Stimulated activated naive CD4-positive, alpha-beta T cell (primary cell): Measurements from ENCODE around the gene PPIL6.
A peak's percentile ranks its signal among the peaks of the same experiment; 100 is the strongest.

ENCODE experiments used
- DNase-seq, 6 experiments: peaks; one replicate each; lab custom pipeline; 2025; lab: John Stamatoyannopoulos, UW

Gene PPIL6

DNA sequence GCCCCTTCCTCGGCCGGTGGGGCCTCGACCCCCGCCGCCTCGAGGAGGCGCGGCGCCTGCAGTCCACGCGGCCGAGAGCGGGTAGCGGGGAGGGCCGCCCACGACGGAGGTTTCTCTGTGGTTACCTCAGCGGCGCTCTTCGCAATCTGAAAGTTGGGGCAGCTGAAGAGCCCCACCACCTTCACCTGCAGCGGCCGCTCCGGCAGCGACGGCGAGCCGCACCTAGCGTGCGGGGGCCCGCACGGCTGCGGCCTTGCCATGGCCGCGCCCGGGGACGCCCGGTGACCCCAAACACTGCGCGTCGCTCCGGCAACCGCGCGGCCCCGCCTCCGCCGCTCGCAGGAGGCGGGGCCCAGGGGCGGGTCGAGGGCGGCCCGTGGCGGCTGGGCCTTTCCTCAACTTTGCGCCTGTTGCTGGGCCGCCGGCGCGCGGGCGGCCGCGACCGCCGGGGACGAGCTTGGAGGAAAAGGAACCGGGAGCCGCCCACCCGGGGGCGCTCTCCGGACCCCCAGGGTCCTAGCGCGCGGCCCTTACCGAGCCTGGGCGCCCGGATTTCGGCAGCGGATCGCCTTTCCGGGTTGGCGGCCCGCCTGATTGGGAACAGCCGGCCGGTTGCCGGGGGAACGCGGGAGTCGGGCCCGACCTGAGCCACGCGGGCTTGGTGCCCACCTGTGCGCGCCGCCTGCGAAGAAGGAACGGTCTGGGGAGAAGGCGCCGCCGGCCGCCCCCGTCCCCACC is at the start of gene PPIL6, which contains the start of gene SMPD2:
PPIL6 (minus strand) TSS at position 298 of the 738 bp plus-strand sequence; CDS start at position 260, 38 bp downstream.
SMPD2 (plus strand) TSS at position 394 of the 738 bp plus-strand sequence. CDS start 398 bp downstream, outside the sequence.
- peak; percentile 61 to 77 (median 70) for DNase-seq

GRCh38 chr6:109488001-109488400 is 47.6 kb upstream of the PPIL6 start:
- DNase-seq, result no peak

DNA sequence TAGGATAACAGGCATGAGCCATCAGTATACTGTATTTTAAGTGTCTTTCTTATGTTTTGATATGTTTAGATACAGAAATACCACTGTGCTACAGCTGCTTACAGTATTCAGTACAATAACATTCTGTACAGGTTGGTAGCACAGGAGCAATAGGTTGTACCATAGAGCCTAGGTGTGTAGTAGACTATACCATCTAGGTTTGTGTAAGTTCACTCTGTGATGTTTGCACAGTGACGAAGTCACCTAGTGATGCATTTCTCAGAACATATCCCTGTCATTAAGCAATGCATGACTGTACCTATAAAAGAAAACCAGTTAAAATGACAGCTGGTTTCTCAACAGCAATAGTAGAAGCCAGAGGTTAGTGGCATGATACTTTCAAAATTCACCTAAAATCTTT is 45.6 kb upstream of the PPIL6 start:
- no peak for DNase-seq

DNA sequence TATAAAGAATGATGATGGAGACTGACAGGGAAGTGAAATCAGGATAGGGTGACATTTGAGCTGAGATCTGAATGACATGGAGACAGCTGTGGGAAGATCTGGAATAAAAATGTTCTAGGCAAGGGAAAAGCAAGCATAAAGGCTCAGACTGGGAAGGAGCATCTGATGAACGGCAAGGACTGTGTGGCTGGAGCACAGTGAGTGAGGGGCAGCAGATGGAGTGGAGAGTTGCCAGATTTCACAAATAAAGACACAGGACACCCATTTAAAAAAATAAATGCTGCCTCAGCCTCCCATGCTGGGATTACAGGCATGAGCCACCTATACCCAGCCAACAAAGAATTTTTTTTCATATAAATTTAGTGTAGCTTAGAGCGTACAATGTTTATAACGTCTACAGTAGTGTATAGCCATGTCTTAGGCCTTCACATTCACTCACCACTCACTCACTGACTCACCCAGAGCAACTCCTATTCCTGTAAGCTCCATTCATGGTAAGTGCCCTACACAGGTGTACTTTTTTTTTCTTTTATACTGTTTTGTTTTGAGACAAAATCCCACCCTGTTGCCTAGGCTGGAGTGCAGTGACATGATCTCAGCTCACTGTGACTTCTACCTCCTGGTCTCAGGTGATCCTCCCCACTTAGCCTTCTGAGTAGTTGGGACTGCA is 45.0 kb upstream of the PPIL6 start:
- DNase-seq, result no peak

GRCh38 chr6:109484122-109484521 is 43.7 kb upstream of the PPIL6 start:
- no peak for DNase-seq

DNA sequence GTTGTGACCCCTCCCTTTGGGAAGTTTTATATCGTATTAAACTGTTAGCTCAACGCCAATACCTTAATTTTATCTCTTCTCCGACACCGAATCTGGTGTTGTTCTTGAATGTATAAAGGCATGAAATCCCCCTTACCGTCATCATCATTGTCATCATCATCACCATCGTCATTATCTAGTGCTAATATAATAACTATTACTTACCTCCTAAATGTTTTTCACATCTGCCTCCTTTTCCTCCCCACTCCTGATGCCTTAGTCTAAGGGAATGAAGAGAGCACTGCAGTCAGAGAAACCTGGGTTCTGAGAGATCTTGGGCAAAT is 43.3 kb upstream of the PPIL6 start:
- peak in 2 of 6 experiments; percentile 24 to 38 for DNase-seq

DNA sequence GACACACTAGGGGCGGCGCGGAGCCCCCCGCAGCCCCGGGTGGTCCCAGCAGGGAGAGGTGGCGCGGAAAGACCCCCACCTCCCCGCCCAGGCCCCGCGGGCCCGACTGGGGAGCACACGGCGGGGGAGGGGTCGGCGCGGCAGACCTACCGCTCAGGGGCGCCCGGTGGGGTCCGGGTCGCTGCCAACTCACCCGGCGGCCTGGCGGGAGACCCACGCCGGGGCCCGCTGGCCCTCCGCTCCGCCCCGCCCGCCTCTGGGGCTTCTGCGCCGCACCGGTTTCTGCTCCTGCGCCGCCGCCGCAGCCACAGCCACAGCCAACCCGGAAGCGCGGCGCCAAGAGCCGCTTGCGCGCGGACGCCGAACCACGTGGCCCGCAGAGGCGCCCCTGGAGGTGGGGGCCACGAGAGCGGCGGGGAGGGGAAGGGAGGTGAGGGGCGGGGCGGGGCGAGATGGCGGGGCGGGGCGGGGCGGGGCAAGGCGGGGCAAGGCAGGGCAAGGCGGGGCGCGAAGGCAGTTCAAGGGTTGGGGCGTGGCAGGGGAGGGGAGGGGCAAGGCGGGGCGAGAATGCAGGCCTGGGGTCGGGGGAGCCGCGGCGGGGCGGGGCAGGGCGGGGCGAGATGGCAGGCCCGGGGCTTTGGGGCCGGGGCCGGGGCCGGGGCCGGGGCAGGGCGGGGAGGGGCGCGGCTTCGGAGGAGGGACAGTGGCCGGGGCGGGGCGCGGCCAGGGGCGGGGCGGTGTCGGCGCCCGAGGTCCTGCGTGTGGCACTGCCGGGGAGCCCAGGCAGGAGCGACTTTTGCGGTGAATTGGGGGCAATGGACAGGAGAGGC is 42.7 kb upstream of the PPIL6 start, which contains the start of gene ZBTB24:
ZBTB24 (minus strand) TSS at position 315 of the 830 bp plus-strand sequence. CDS start 1,193 bp downstream, outside the sequence.
- DNase-seq, result peak; percentile 84 to 91 (median 88)

GRCh38 chr6:109480993-109481480 is 40.6 kb upstream of the PPIL6 start:
- no peak for DNase-seq

- peak in 3 of 6 experiments; percentile 7 to 25 (median 17) for DNase-seq
Measured at GRCh38 chr6:109478841-109479624, 38.6 kb upstream of the PPIL6 start.

GRCh38 chr6:109478222-109478805 is 37.9 kb upstream of the PPIL6 start:
- no peak for DNase-seq

- DNase-seq, result no peak
Measured at GRCh38 chr6:109477725-109478124, 37.3 kb upstream of the PPIL6 start.

DNA sequence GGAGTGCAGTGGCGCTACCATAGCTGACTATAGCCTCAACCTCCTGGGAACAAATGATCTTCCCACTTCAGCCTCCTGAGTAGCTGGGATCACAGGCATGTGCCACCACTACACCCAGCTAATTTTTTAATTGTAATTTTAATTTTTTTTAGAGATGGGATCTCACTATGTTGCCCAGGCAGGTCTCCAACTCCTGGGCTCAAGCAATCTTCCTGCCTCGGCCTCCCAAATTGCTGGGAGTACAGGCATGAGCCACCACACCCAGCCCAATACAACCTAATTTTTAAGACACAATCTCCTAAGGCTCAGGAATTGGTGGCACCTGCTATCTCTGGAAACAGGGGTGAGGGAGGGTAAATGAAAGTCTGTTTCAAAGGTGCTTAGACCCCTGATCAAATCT is 36.8 kb upstream of the PPIL6 start:
- DNase-seq, result no peak

- DNase-seq, result no peak
Measured at GRCh38 chr6:109475625-109476024, 35.2 kb upstream of the PPIL6 start.

DNA sequence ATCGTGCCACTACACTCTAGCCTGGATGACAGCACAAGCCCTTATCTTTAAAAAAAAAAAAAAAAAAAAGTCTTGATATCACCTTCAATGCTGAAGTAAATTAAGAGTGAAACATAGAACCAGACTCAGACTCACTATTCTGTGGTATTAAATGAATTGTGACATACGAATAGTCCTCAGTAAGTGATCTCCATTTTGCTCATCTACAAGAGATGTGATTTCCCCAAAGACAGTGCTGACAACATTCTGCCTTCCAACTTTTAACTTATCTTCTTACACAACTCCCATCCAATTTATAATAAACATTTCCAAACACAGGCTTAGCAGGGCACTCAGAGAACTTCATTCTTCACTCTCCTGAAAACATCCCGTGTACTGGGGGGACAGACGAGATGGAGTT is 34.6 kb upstream of the PPIL6 start:
- DNase-seq, result no peak

DNA sequence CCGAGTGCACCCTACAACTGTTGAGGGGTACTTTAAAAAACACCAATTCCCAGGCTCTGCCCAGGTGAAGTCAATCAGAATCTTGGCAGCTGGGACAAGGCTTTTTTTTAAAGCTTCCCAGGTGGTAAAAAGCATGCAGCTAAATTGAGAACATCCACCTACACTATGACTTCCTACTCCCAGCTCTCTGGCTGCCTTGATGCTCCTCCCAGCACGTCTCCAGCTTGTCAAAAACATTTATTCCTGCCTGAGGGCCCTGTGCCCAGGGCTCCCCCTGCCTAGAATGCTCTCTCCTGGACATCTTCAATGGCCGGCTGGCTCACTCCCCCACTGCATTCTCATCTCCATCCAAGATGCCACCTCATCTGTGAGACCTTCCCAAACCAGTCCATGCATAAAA is 32.7 kb upstream of the PPIL6 start:
- no peak for DNase-seq

DNA sequence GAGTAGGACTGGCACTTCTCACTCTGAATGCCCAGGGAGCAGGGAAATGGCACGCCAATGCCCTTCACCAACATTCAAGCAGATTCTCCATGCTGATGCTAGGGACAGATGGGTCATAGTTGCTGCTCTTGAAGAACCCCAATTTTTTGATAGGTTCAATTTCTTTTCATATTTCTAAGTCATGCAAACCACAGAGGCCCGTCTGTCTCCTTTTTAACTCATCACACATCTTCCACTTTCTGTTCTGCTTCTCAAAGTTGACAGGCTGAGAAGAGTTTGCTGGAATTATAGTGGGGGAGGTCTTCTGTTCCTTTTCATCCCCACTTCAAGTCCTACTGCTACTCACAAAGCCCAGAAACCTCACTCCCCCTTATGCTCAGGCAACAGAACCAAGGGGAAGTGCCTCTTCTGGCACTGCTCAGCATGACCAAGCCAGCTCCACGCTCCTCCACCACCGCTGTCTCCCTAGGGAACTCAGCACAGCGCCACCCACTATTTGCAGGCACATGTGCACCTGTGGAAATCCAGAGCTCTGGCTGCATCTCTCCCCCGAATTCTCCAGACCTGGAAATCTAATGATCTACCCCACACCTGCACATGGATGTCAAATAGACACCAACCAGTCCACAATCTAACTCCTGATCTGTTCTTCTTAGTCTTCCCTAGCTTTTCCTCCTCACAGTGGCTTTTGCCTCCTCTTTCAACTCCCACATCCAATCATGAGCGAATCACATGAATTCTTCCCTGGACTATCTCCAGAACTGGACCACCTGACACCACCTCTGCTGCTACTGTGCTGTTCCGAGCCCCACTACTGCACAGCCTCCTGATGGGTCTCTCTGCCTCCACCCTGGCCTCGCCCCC is 31.9 kb upstream of the PPIL6 start:
- no peak for DNase-seq

- DNase-seq, result no peak
Measured at GRCh38 chr6:109471105-109471810, 30.8 kb upstream of the PPIL6 start.

GRCh38 chr6:109469591-109470189 is 29.3 kb upstream of the PPIL6 start:
- DNase-seq, result no peak

- DNase-seq, result no peak
Measured at GRCh38 chr6:109467696-109468095, 27.3 kb upstream of the PPIL6 start.
